Astrocyte of the cerebellum (primary cell): ENCODE results near the gene METAP2.

Experiments
- DNase-seq: peaks from one replicate; pipeline ENCODE4 v3.0.0-alpha.2; 2011; ENCODE audit warnings: low read depth
- H3K4me3 ChIP-seq: 2 replicates; pipeline ENCODE4 v1.5.1; 2011; ENCODE audit warnings: mild to moderate bottlenecking, low read depth, low read length, moderate library complexity
- in situ Hi-C: cut with HindIII; loops from 2 replicates; pipeline ENCODE4 v1.10.0; 2017; ENCODE audit warnings: low sequenced_read_pairs
- TF ChIP-seq, protein P1 (sequence below): IDR thresholded peaks from 2 replicates; pipeline ENCODE4 v1.5.1; 2012; ENCODE audit warnings: low read length, low read depth, moderate library complexity, mild to moderate bottlenecking; ENCODE audit errors: missing control alignments

Gene METAP2

DNA sequence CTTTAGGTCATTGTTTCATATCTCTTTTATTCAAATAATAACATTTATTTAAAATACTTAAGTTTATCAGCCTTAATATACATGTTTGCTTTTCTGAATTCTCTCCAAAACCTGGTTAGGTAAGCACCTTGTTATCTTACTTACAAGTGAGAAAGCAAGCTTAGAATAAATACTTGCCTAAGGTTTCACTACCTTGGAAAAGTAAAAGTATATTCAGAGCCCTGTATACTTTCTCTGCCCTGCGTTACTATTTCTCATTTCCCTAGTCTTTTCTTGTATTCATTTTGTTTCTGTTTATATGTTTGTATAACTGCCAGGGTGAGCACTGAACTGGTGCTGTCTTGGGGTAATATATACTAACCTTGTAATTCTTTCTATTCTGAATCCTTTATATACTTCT is 21.5 kb downstream of the METAP2 start:
- in situ Hi-C loops: loop anchor here (5.0 kb wide), 1 partner anchor 37 kb away; no protein-coding TSS in a partner anchor
- no peak overlapping the region for H3K4me3 ChIP-seq
- DNase-seq: no peak
- TF ChIP-seq, protein P1, sequence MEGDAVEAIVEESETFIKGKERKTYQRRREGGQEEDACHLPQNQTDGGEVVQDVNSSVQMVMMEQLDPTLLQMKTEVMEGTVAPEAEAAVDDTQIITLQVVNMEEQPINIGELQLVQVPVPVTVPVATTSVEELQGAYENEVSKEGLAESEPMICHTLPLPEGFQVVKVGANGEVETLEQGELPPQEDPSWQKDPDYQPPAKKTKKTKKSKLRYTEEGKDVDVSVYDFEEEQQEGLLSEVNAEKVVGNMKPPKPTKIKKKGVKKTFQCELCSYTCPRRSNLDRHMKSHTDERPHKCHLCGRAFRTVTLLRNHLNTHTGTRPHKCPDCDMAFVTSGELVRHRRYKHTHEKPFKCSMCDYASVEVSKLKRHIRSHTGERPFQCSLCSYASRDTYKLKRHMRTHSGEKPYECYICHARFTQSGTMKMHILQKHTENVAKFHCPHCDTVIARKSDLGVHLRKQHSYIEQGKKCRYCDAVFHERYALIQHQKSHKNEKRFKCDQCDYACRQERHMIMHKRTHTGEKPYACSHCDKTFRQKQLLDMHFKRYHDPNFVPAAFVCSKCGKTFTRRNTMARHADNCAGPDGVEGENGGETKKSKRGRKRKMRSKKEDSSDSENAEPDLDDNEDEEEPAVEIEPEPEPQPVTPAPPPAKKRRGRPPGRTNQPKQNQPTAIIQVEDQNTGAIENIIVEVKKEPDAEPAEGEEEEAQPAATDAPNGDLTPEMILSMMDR: no peak

DNA sequence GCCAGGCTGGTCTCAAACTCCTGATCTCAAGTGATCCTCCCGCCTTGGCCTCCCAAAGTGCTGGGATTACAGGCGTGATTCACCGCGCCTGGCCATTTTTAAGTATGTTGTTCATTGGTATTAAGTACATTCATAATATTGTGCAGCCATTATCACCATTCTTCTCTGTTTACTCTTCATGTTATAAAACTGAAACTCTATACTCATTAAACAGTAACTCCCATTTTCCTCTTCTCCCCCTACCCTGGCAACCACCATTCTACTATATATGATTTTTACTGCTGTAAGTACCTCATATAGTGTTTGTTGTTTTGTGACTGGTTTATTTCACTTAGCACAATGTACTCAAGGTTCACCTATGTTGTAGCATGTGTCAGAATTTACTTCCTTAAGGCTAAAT is 23.1 kb downstream of the METAP2 start:
- in situ Hi-C loops: loop anchor here (5.0 kb wide), 1 partner anchor 35 kb away; no protein-coding TSS in a partner anchor
- TF ChIP-seq, protein P1: no peak
- DNase-seq: no peak
- H3K4me3 ChIP-seq: no peak overlapping the region

DNA sequence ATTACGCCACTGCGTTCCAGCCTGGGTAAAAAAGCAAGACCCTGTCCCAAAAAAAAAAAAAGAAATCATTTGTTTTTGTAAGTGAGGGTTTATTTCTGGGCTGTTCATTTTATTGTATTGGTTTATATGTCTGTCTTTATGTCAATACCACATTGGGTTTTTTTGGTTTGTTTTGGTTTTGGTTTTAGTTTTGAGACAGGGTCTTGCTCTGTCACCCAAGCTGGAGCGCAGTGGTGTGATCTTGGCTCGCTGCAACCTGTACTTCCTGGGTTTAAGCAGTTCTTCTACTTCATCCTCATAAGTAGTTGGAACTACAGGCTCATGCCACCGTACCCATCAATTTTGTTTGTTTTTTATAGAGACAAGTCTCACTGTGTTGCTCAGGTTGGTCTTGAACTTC is 25.0 kb downstream of the METAP2 start:
- no peak overlapping the region for H3K4me3 ChIP-seq
- TF ChIP-seq, protein P1: no peak
- in situ Hi-C loops: loop anchor here (5.0 kb wide), 1 partner anchor 33 kb away; no protein-coding TSS in a partner anchor
- no peak for DNase-seq

DNA sequence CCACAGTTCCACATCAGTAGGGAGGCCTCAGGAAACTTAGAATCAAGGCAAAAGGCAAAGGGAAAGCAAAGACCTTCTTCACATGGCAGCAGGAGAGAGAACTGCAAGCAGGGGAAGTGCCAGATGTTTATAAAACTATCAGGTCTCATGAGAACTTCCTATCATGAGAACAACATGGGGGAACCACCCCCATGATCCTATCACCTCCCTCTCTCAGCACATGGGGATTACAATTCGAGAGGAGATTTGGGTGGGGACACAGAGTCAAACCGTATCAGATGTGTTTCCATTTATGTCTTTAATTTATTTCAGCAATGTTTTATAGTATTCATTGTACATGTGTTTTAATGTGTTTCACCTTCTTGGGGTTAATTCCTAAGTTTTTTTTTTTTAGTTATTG is 25.8 kb downstream of the METAP2 start:
- in situ Hi-C loops: loop anchor here (5.0 kb wide), 1 partner anchor 33 kb away; no protein-coding TSS in a partner anchor
- no peak overlapping the region for H3K4me3 ChIP-seq
- DNase-seq: no peak
- TF ChIP-seq, protein P1: no peak

DNA sequence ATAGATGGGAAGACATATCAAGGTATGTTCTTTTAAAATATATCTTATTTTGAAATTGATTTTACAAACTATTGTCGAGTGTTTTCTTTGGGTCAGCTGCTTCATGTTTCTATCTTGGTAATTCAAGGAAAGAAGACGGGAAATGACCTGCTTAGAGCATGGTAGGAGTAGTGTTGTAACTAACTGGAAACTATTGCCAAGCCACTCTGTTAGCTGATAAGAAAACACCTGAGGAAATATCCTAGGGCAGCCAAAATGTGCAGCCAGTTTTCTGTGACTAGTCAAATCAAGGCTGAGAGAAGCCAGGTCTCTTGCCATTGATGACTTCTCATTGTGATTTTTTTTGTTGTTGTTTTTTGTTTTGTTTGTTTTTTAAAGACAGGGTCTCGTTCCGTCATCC is 30.2 kb downstream of the METAP2 start:
- H3K4me3 ChIP-seq: no peak overlapping the region
- in situ Hi-C loops: no loop called here
- TF ChIP-seq, protein P1: no peak
- no peak for DNase-seq

DNA sequence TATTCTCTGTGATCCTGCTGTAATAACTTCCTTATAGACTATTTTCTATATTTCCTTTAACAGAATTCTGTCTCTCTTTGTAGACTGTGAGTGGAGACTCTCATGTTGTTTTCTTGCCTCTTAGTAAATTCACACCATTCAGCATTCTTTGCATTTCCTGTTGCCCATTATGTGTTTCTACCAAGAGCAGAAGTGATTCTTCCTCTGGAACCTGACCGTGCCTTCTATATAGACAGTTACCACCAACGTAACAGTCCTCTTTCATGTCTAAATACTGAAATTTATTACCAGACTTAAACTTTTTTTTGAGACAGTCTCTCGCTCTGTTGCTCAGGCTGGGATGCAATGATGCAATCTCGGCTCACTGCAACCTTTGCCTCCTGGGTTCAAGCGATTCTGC is 31.1 kb downstream of the METAP2 start:
- DNase-seq: no peak
- no peak overlapping the region for H3K4me3 ChIP-seq
- TF ChIP-seq, protein P1: no peak
- in situ Hi-C loops: no loop called here
